Vagina (tissue), 2 donors: ENCODE measurements around the gene DOCK1. TPM values are rescaled to one million over a fixed set of nuclear protein-coding genes. Genes with fewer than 3 reads are reported as not detected.
"Not testable (repeated sequence)": the region's sequence is repeated elsewhere in the genome, so short reads cannot be mapped to it uniquely, and the experiment has no call there.

ENCODE experiments used
- DNase-seq, 2 donors: peaks; one replicate each; pipeline ENCODE4 v3.0.0-alpha.2; 2017; ENCODE audit errors: extremely low spot score in 2 of 2
- H3K27ac ChIP-seq: fragments of 200-600 bp; sonication (generic); one replicate; pipeline ENCODE4 v1.5.1; 2019
- H3K27me3 ChIP-seq: fragments of 200-600 bp; sonication (generic); one replicate; pipeline ENCODE4 v1.5.1; 2019
- H3K36me3 ChIP-seq, 2 donors: fragments of 200-600 bp; sonication (generic); one replicate each; pipeline ENCODE4 v1.5.1; 2017 to 2019
- H3K4me1 ChIP-seq: fragments of 200-600 bp; sonication (generic); one replicate; pipeline ENCODE4 v1.5.1; 2019
- H3K4me3 ChIP-seq, 2 donors: fragments of 200-600 bp; sonication (generic); 1 replicate in 1 of 2; 2 replicates in 1 of 2; pipeline ENCODE4 v1.5.1; 2016 to 2019
- H3K9me3 ChIP-seq: fragments of 200-600 bp; sonication (generic); one replicate; pipeline ENCODE4 v1.5.1; 2019
- CTCF ChIP-seq, 3 experiments: fragments of 450-650 bp in 2 of 3; fragments of 200-600 bp in 1 of 3; sonication (generic) in 1 of 3; IDR thresholded peaks; one replicate each; pipeline ENCODE4 v1.5.1; 2017 to 2019; ENCODE audit warnings: antibody characterized with exemption in 3 of 3, mild to moderate bottlenecking in 2 of 3, moderate library complexity in 2 of 3
- POLR2A ChIP-seq, 2 donors: fragments of 450-650 bp; IDR thresholded peaks; one replicate each; pipeline ENCODE4 v1.6.1; 2017; ENCODE audit warnings: antibody characterized with exemption in 2 of 2, mild to moderate bottlenecking in 2 of 2, moderate library complexity in 2 of 2
- POLR2AphosphoS5 ChIP-seq, 2 donors: sonication (generic); formaldehyde crosslinking; IDR thresholded peaks; one replicate each; pipeline ENCODE4 v1.9.0; 2017; ENCODE audit warnings: antibody characterized with exemption in 2 of 2, mild to moderate bottlenecking in 2 of 2, low read depth in 1 of 2; ENCODE audit not compliant: insufficient read depth in 1 of 2
- intact Hi-C: fragments of 100-400 bp; cut with DNase I; formaldehyde crosslinking; loops from one replicate; pipeline ENCODE4 v1.15.1; 2023
- total RNA-seq: library from RNA; depleted of rRNA; stranded (reverse); fragments of >200 nt; gene quantifications from one replicate; pipeline ENCODE4 v1.2.3, GENCODE V29; 2016

Gene DOCK1
- total RNA-seq, 1 donor from 2014 or later = 64.6 TPM

GRCh38 chr10:127293640-127294039 lies 388.4 kb downstream of the DOCK1 start:
- no peaks in the 10 kb centered on the region for H3K4me1 ChIP-seq
- H3K9me3 ChIP-seq = no peaks in the 10 kb centered on the region
- H3K27me3 ChIP-seq = no peaks in the 10 kb centered on the region
- H3K36me3 ChIP-seq = peaks cover 0 to 4% of the 10 kb centered on the region in 2 donors
- intact Hi-C loops = no loop called here
- no peak for DNase-seq
- TF ChIP-seq CTCF (IDR thresholded peaks at IDR 0.05) (no peak), POLR2A (IDR thresholded peaks at IDR 0.05) (no peak), POLR2AphosphoS5 (IDR thresholded peaks at IDR 0.05; ENCODE audit: insufficient read depth in 1 of 2, low read depth in 1 of 2) (no peak)
- H3K27ac ChIP-seq = no peak overlapping the region
- H3K4me3 ChIP-seq = no peak overlapping the region

GRCh38 chr10:127296696-127297095 lies 391.5 kb downstream of the DOCK1 start:
- TF ChIP-seq POLR2A (IDR thresholded peaks at IDR 0.05) = no peak
- no peak for TF ChIP-seq CTCF (IDR thresholded peaks at IDR 0.05)
- TF ChIP-seq POLR2AphosphoS5 (IDR thresholded peaks at IDR 0.05; ENCODE audit: insufficient read depth in 1 of 2, low read depth in 1 of 2) = no peak
- intact Hi-C loops = no loop called here

GRCh38 chr10:127298381-127298780 lies 393.2 kb downstream of the DOCK1 start:
- intact Hi-C loops = no loop called here
- H3K36me3 ChIP-seq = no peaks in the 10 kb centered on the region
- H3K27me3 ChIP-seq = no peaks in the 10 kb centered on the region
- no peaks in the 10 kb centered on the region for H3K9me3 ChIP-seq
- DNase-seq = peak in 1 of 2 donors; percentile 27
- H3K4me3 ChIP-seq = no peak overlapping the region
- H3K4me1 ChIP-seq = no peaks in the 10 kb centered on the region
- no peak overlapping the region for H3K27ac ChIP-seq
- no peak for TF ChIP-seq CTCF (IDR thresholded peaks at IDR 0.05)
- TF ChIP-seq POLR2AphosphoS5 (IDR thresholded peaks at IDR 0.05; ENCODE audit: insufficient read depth in 1 of 2, low read depth in 1 of 2) = no peak
- TF ChIP-seq POLR2A (IDR thresholded peaks at IDR 0.05) = no peak

More at GRCh38 chr10:127296696-127297095, 391.5 kb downstream of the DOCK1 start:
- Histone ChIP-seq H3K27ac (no peak overlapping the region), H3K36me3 (no peaks in the 10 kb centered on the region), H3K4me1 (no peaks in the 10 kb centered on the region), H3K9me3 (no peaks in the 10 kb centered on the region), H3K27me3 (no peaks in the 10 kb centered on the region), H3K4me3 (no peak overlapping the region)
- DNase-seq = peak in 1 of 2 donors; percentile 71

GRCh38 chr10:127299192-127299591 lies 394.0 kb downstream of the DOCK1 start:
- H3K27ac ChIP-seq, H3K36me3 ChIP-seq, H3K4me3 ChIP-seq, H3K4me1 ChIP-seq, H3K27me3 ChIP-seq, intact Hi-C loops, H3K9me3 ChIP-seq: not testable (repeated sequence)
- peak in 1 of 2 donors; percentile 29 for DNase-seq

GRCh38 chr10:127299956-127300689 lies 394.9 kb downstream of the DOCK1 start:
- Histone ChIP-seq H3K27ac (no peak overlapping the region), H3K36me3 (no peaks in the 10 kb centered on the region), H3K9me3 (no peaks in the 10 kb centered on the region), H3K4me1 (no peaks in the 10 kb centered on the region), H3K4me3 (no peak overlapping the region), H3K27me3 (no peaks in the 10 kb centered on the region)
- intact Hi-C loops = no loop called here
- TF ChIP-seq POLR2AphosphoS5 (IDR thresholded peaks at IDR 0.05; ENCODE audit: insufficient read depth in 1 of 2, low read depth in 1 of 2) (no peak), POLR2A (IDR thresholded peaks at IDR 0.05) (no peak), CTCF (IDR thresholded peaks at IDR 0.05) (no peak)
- peak in 1 of 2 donors; percentile 65 for DNase-seq
